ENCODE results near the gene HSPA4L.

Gene HSPA4L

GRCh38 chr4:127777487-127777886 lies 4.6 kb upstream of the HSPA4L start:
- Mint-ChIP-seq H3K27me3 (peaks cover 43% of the 10 kb centered on the region), H3K9me3 (ENCODE audit: low read depth) (no peaks in the 10 kb centered on the region)

GRCh38 chr4:127778102-127778501 lies 4.0 kb upstream of the HSPA4L start:
- H3K27me3 Mint-ChIP-seq = peaks cover 45% of the 10 kb centered on the region
- H3K36me3 Mint-ChIP-seq = no peaks in the 10 kb centered on the region
- H3K4me3 Mint-ChIP-seq = no peak overlapping the region
- H3K4me1 Mint-ChIP-seq (ENCODE audit: low read depth) = peaks cover 16% of the 10 kb centered on the region
- peaks cover under 1% of the 10 kb centered on the region for H3K9me3 Mint-ChIP-seq (ENCODE audit: low read depth)
- no peak overlapping the region for H3K27ac Mint-ChIP-seq

More at GRCh38 chr4:127777487-127777886, 4.6 kb upstream of the HSPA4L start:
- Mint-ChIP-seq H3K4me3 (no peak overlapping the region), H3K27ac (no peak overlapping the region), H3K36me3 (no peaks in the 10 kb centered on the region), H3K4me1 (ENCODE audit: low read depth) (peaks cover 10% of the 10 kb centered on the region)

GRCh38 chr4:127780598-127780997 lies 1.5 kb upstream of the HSPA4L start:
- H3K36me3 Mint-ChIP-seq = no peaks in the 10 kb centered on the region
- peaks cover 21% of the 10 kb centered on the region for H3K4me1 Mint-ChIP-seq (ENCODE audit: low read depth)
- H3K4me3 Mint-ChIP-seq = peak overlapping the region; percentile 85
- H3K27me3 Mint-ChIP-seq = peaks cover 51% of the 10 kb centered on the region
- no peak overlapping the region for H3K27ac Mint-ChIP-seq
- H3K9me3 Mint-ChIP-seq (ENCODE audit: low read depth) = peaks cover 6% of the 10 kb centered on the region

- Mint-ChIP-seq H3K4me3 (peak overlapping the region; percentile 85), H3K4me1 (ENCODE audit: low read depth) (peaks cover 21% of the 10 kb centered on the region), H3K27ac (peak overlapping the region; percentile 3), H3K9me3 (ENCODE audit: low read depth) (peaks cover 6% of the 10 kb centered on the region), H3K27me3 (peaks cover 50% of the 10 kb centered on the region), H3K36me3 (no peaks in the 10 kb centered on the region)
Observed at GRCh38 chr4:127781300-127782024, 660 bp upstream of the HSPA4L start.

GRCh38 chr4:127782025-127782274 lies 172 bp upstream of the HSPA4L start:
- Mint-ChIP-seq H3K4me1 (ENCODE audit: low read depth) (peaks cover 21% of the 10 kb centered on the region), H3K27ac (no peak overlapping the region), H3K27me3 (peaks cover 52% of the 10 kb centered on the region), H3K36me3 (no peaks in the 10 kb centered on the region), H3K9me3 (ENCODE audit: low read depth) (peaks cover 6% of the 10 kb centered on the region), H3K4me3 (peak overlapping the region; percentile 13)

GRCh38 chr4:127783026-127783769 lies 1.1 kb downstream of the HSPA4L start:
- Mint-ChIP-seq H3K4me3 (peak overlapping the region; percentile 88), H3K27me3 (peaks cover 45% of the 10 kb centered on the region), H3K9me3 (ENCODE audit: low read depth) (peaks cover 6% of the 10 kb centered on the region), H3K27ac (no peak overlapping the region), H3K36me3 (no peaks in the 10 kb centered on the region), H3K4me1 (ENCODE audit: low read depth) (peaks cover 21% of the 10 kb centered on the region)

- H3K9me3 Mint-ChIP-seq (ENCODE audit: low read depth) = peaks cover 6% of the 10 kb centered on the region
- peaks cover 44% of the 10 kb centered on the region for H3K27me3 Mint-ChIP-seq
- H3K4me1 Mint-ChIP-seq (ENCODE audit: low read depth) = peaks cover 21% of the 10 kb centered on the region
- no peaks in the 10 kb centered on the region for H3K36me3 Mint-ChIP-seq
- H3K4me3 Mint-ChIP-seq = no peak overlapping the region
- H3K27ac Mint-ChIP-seq = no peak overlapping the region
Observed at GRCh38 chr4:127783955-127784770, 2.0 kb downstream of the HSPA4L start.

- no peaks in the 10 kb centered on the region for H3K36me3 Mint-ChIP-seq
- no peak overlapping the region for H3K27ac Mint-ChIP-seq
- H3K4me1 Mint-ChIP-seq (ENCODE audit: low read depth) = peaks cover under 1% of the 10 kb centered on the region
- H3K9me3 Mint-ChIP-seq (ENCODE audit: low read depth) = peaks cover 2% of the 10 kb centered on the region
- no peak overlapping the region for H3K4me3 Mint-ChIP-seq
- H3K27me3 Mint-ChIP-seq = peaks cover 28% of the 10 kb centered on the region
Observed at GRCh38 chr4:127788517-127788916, 6.4 kb downstream of the HSPA4L start.

- no peaks in the 10 kb centered on the region for H3K9me3 Mint-ChIP-seq (ENCODE audit: low read depth)
- H3K27me3 Mint-ChIP-seq = peaks cover 33% of the 10 kb centered on the region
- no peaks in the 10 kb centered on the region for H3K36me3 Mint-ChIP-seq
- no peak overlapping the region for H3K4me3 Mint-ChIP-seq
- H3K4me1 Mint-ChIP-seq (ENCODE audit: low read depth) = no peaks in the 10 kb centered on the region
- no peak overlapping the region for H3K27ac Mint-ChIP-seq
Observed at GRCh38 chr4:127791391-127791790, 9.3 kb downstream of the HSPA4L start.

- no peak overlapping the region for H3K4me3 Mint-ChIP-seq
- H3K9me3 Mint-ChIP-seq (ENCODE audit: low read depth) = no peaks in the 10 kb centered on the region
- no peak overlapping the region for H3K27ac Mint-ChIP-seq
- no peaks in the 10 kb centered on the region for H3K36me3 Mint-ChIP-seq
- H3K27me3 Mint-ChIP-seq = peaks cover 30% of the 10 kb centered on the region
- no peaks in the 10 kb centered on the region for H3K4me1 Mint-ChIP-seq (ENCODE audit: low read depth)
Observed at GRCh38 chr4:127793528-127793927, 11.4 kb downstream of the HSPA4L start.

GRCh38 chr4:127799711-127800110 lies 17.6 kb downstream of the HSPA4L start:
- H3K27ac Mint-ChIP-seq = no peak overlapping the region
- H3K27me3 Mint-ChIP-seq = peaks cover 16% of the 10 kb centered on the region
- no peaks in the 10 kb centered on the region for H3K9me3 Mint-ChIP-seq (ENCODE audit: low read depth)
- H3K36me3 Mint-ChIP-seq = no peaks in the 10 kb centered on the region
- no peak overlapping the region for H3K4me3 Mint-ChIP-seq
- H3K4me1 Mint-ChIP-seq (ENCODE audit: low read depth) = no peaks in the 10 kb centered on the region

- H3K9me3 Mint-ChIP-seq (ENCODE audit: low read depth) = no peaks in the 10 kb centered on the region
- no peaks in the 10 kb centered on the region for H3K27me3 Mint-ChIP-seq
- no peaks in the 10 kb centered on the region for H3K36me3 Mint-ChIP-seq
- no peaks in the 10 kb centered on the region for H3K4me1 Mint-ChIP-seq (ENCODE audit: low read depth)
- no peak overlapping the region for H3K27ac Mint-ChIP-seq
- H3K4me3 Mint-ChIP-seq = no peak overlapping the region
Observed at GRCh38 chr4:127809173-127809800, 27.2 kb downstream of the HSPA4L start.

- Mint-ChIP-seq H3K4me1 (ENCODE audit: low read depth) (no peaks in the 10 kb centered on the region), H3K9me3 (ENCODE audit: low read depth) (no peaks in the 10 kb centered on the region), H3K4me3 (no peak overlapping the region), H3K36me3 (no peaks in the 10 kb centered on the region), H3K27me3 (no peaks in the 10 kb centered on the region), H3K27ac (no peak overlapping the region)
Observed at GRCh38 chr4:127810551-127810950, 28.4 kb downstream of the HSPA4L start.

GRCh38 chr4:127822430-127822829 lies 40.3 kb downstream of the HSPA4L start:
- H3K4me3 Mint-ChIP-seq = no peak overlapping the region
- H3K9me3 Mint-ChIP-seq (ENCODE audit: low read depth) = no peaks in the 10 kb centered on the region
- no peak overlapping the region for H3K27ac Mint-ChIP-seq
- no peaks in the 10 kb centered on the region for H3K4me1 Mint-ChIP-seq (ENCODE audit: low read depth)
- H3K27me3 Mint-ChIP-seq = peaks cover 17% of the 10 kb centered on the region
- H3K36me3 Mint-ChIP-seq = no peaks in the 10 kb centered on the region

GRCh38 chr4:127828121-127828520 lies 46.0 kb downstream of the HSPA4L start:
- peaks cover 7% of the 10 kb centered on the region for H3K27me3 Mint-ChIP-seq
- H3K9me3 Mint-ChIP-seq (ENCODE audit: low read depth) = no peaks in the 10 kb centered on the region
- no peak overlapping the region for H3K4me3 Mint-ChIP-seq
- H3K36me3 Mint-ChIP-seq = no peaks in the 10 kb centered on the region
- no peak overlapping the region for H3K27ac Mint-ChIP-seq
- H3K4me1 Mint-ChIP-seq (ENCODE audit: low read depth) = no peaks in the 10 kb centered on the region
